Measurements from ENCODE around the gene CAMK2G. TPM values are rescaled to one million over a fixed set of nuclear protein-coding genes. Genes with fewer than 3 reads are reported as not detected.

Gene CAMK2G
- total and polyA plus RNA-seq, 2 experiments from 2014 or later = 30.6 to 34.1 TPM

- Histone ChIP-seq H3K4me1 (ENCODE audit: insufficient read depth) (peaks cover 6% of the 10 kb centered on the region; the same call in 1 of the 2 replicates), H3K79me2 (replicated peaks; ENCODE audit: insufficient read depth) (peaks cover 18% of the 10 kb centered on the region; the same call in 1 of the 2 replicates), H3K4me3 (no peak overlapping the region), H2AFZ (no peak overlapping the region), H3K27ac (ENCODE audit: low read depth) (no peak overlapping the region), H3K9me2 (ENCODE audit: insufficient read depth) (no peaks in the 10 kb centered on the region), H3K4me2 (no peak overlapping the region), H3K27me3 (ENCODE audit: insufficient read depth) (no peaks in the 10 kb centered on the region), H4K20me1 (replicated peaks; ENCODE audit: insufficient read depth) (peaks cover 19% of the 10 kb centered on the region), H3F3A (replicated peaks; ENCODE audit: low read depth) (0 out of 2 replicates have a peak, but pooled peaks cover 10% of the 10 kb centered on the region), H3K36me3 (ENCODE audit: insufficient read depth) (no peaks in the 10 kb centered on the region; the same call in 1 of the 2 replicates)
- ATAC-seq (no peak), DNase-seq (ENCODE audit: low spot score) (no peak)
- Mint-ChIP-seq H3K4me1 (peaks cover 10% of the 10 kb centered on the region), H3K27ac (no peak overlapping the region), H3K36me3 (ENCODE audit: low read depth) (peaks cover 28% of the 10 kb centered on the region), H3K27me3 (ENCODE audit: insufficient read depth, low read depth, poor library complexity) (peaks cover 24% of the 10 kb centered on the region), H3K9me3 (no peaks in the 10 kb centered on the region), H3K4me3 (no peak overlapping the region; the same call in 2 of the 3 replicates)
- TF ChIP-seq ZNF462 (CRISPR knock-in tag; IDR thresholded peaks at IDR 0.05) = no peak
- no peak for TF ChIP-seq CREB1 (CRISPR knock-in tag; IDR thresholded peaks at IDR 0.05; ENCODE audit: low read depth)
- TF ChIP-seq CTCF (conservative IDR thresholded peaks at IDR 0.05; ENCODE audit: low read depth in 2 of 2) = no peak
- no peak for TF ChIP-seq NANOG (IDR thresholded peaks at IDR 0.05; ENCODE audit: borderline replicate concordance)
- no peak for TF ChIP-seq ZNF331 (CRISPR knock-in tag; IDR thresholded peaks at IDR 0.05; ENCODE audit: low read depth)
- no peak for TF ChIP-seq REST (IDR thresholded peaks at IDR 0.05; ENCODE audit: unreplicated experiment)
- TF ChIP-seq POLR2AphosphoS5 (IDR thresholded peaks at IDR 0.05; ENCODE audit: low read depth) = no peak
- no peak for TF ChIP-seq STAT1 (IDR thresholded peaks at IDR 0.05; ENCODE audit: unreplicated experiment)
- no peak for TF ChIP-seq EZH2 (IDR thresholded peaks at IDR 0.05; ENCODE audit: low read depth, unreplicated experiment)
- TF ChIP-seq EZH2phosphoT487 (IDR thresholded peaks at IDR 0.05; ENCODE audit: unreplicated experiment) = no peak
These were observed 85.3 kb downstream of the CAMK2G start for GRCh38 chr10:73788864-73789658.

Measured in GM23338 (cell line).